Left lung (tissue), 10 donors: ENCODE results near the gene PDGFC. TPM values are rescaled to one million over a fixed set of nuclear protein-coding genes. Genes with fewer than 3 reads are reported as not detected.

Source experiments
- ATAC-seq: fragments of 200-7000 bp; cut with Tn5 transposase; one replicate; pipeline ENCODE4 v1.9.1; 2020; ENCODE audit warnings: moderate library complexity
- DNase-seq, 4 donors: peaks; one replicate each; pipeline ENCODE4 v3.0.0-alpha.2; 2013 to 2020
- H3K27ac ChIP-seq, 2 donors: fragments of 200-600 bp; sonication (generic) in 1 of 2; one replicate each; pipeline versions ENCODE4 v1.5.0 to v1.8.0; 2020 to 2021
- H3K27me3 ChIP-seq, 2 donors: fragments of 200-600 bp; sonication (generic) in 1 of 2; one replicate each; pipeline versions ENCODE4 v1.5.0 to v1.8.0; 2020 to 2021
- H3K36me3 ChIP-seq, 2 donors: fragments of 200-600 bp; sonication (generic) in 1 of 2; one replicate each; pipeline versions ENCODE4 v1.5.0 to v1.8.0; 2020 to 2021
- H3K4me1 ChIP-seq, 2 donors: fragments of 200-600 bp; one replicate each; pipeline ENCODE4 v1.8.0; 2021
- H3K4me3 ChIP-seq, 2 donors: fragments of 200-600 bp; sonication (generic) in 1 of 2; one replicate each; pipeline versions ENCODE4 v1.5.0 to v1.8.0; 2020 to 2021; ENCODE audit warnings: mild to moderate bottlenecking in 1 of 2
- H3K9me3 ChIP-seq, 2 donors: fragments of 200-600 bp; sonication (generic) in 1 of 2; one replicate each; pipeline versions ENCODE4 v1.5.0 to v1.8.0; 2020 to 2021
- CTCF ChIP-seq, 2 donors: fragments of 200-600 bp; sonication (generic) in 1 of 2; IDR thresholded peaks; one replicate each; pipeline versions ENCODE4 v1.5.0 to v1.8.0; 2021; ENCODE audit warnings: antibody characterized with exemption in 2 of 2
- intact Hi-C, 2 donors: fragments of 100-400 bp; cut with DNase I; formaldehyde crosslinking; loops; one replicate each; pipeline versions ENCODE4 v1.11.2 to v1.14.2; 2022
- polyA plus RNA-seq, 6 donors: library from polyadenylated mRNA; unstranded; fragments of 120-200 nt; gene quantifications; one replicate each; pipeline ENCODE4 v1.2.1, GENCODE V29; 2013; ENCODE audit not compliant: insufficient read length in 6 of 6
- total RNA-seq, 2 donors: library from RNA; stranded (reverse); fragmentation: NEBNext Ultra II Directional; extraction: Animal tissue kit (Norgen Biotek cat#: 25700); gene quantifications; one replicate each; pipeline ENCODE4 v1.2.1, GENCODE V29; 2021
- donor health status: DM: no; HTN: yes; CAD: no.
- donor health status: DM: no; HTN: no; CAD: no.

PDGFC gene
- total and polyA plus RNA-seq, 8 donors, result 22.4 to 51.6 (median 37.4) TPM

GRCh38 chr4:156830351-156830750 is 141.2 kb downstream of the PDGFC start:
- ATAC-seq (no peak), DNase-seq (no peak)
- Histone ChIP-seq H3K4me1 (peaks cover 0 to 4% of the 10 kb centered on the region in 2 donors), H3K4me3 (no peak overlapping the region), H3K9me3 (no peaks in the 10 kb centered on the region), H3K27ac (no peak overlapping the region), H3K27me3 (no peaks in the 10 kb centered on the region), H3K36me3 (no peaks in the 10 kb centered on the region)
- no peak for TF ChIP-seq CTCF (IDR thresholded peaks at IDR 0.05)
- intact Hi-C loops, result no loop called here

- H3K36me3 ChIP-seq, result no peaks in the 10 kb centered on the region
- DNase-seq (peak in 1 of 4 donors; percentile 17), ATAC-seq (peak; percentile 43)
- no peaks in the 10 kb centered on the region for H3K27me3 ChIP-seq
- peak overlapping the region; percentile 16 to 45 for H3K27ac ChIP-seq
- H3K4me3 ChIP-seq, result no peak overlapping the region
- H3K4me1 ChIP-seq, result peaks cover 0 to 4% of the 10 kb centered on the region in 2 donors
- no peak for TF ChIP-seq CTCF (IDR thresholded peaks at IDR 0.05)
- H3K9me3 ChIP-seq, result no peaks in the 10 kb centered on the region
- intact Hi-C loops, result no loop called here
These were observed 142.3 kb downstream of the PDGFC start for GRCh38 chr4:156829201-156829873.

- intact Hi-C loops, result no loop called here
- no peaks in the 10 kb centered on the region for H3K27me3 ChIP-seq
- no peak for DNase-seq
- no peaks in the 10 kb centered on the region for H3K36me3 ChIP-seq
- H3K4me1 ChIP-seq, result peaks cover 0 to 4% of the 10 kb centered on the region in 2 donors
- no peak overlapping the region for H3K27ac ChIP-seq
- H3K4me3 ChIP-seq, result no peak overlapping the region
- H3K9me3 ChIP-seq, result no peaks in the 10 kb centered on the region
- ATAC-seq, result no peak
- no peak for TF ChIP-seq CTCF (IDR thresholded peaks at IDR 0.05)
These were observed 144.1 kb downstream of the PDGFC start for GRCh38 chr4:156827519-156827918.

GRCh38 chr4:156825074-156825473 is 146.5 kb downstream of the PDGFC start:
- Histone ChIP-seq H3K9me3 (no peaks in the 10 kb centered on the region), H3K27me3 (no peaks in the 10 kb centered on the region), H3K4me1 (peaks cover 0 to 4% of the 10 kb centered on the region in 2 donors), H3K4me3 (no peak overlapping the region), H3K36me3 (no peaks in the 10 kb centered on the region), H3K27ac (no peak overlapping the region)
- no peak for TF ChIP-seq CTCF (IDR thresholded peaks at IDR 0.05)
- no peak for DNase-seq
- no peak for ATAC-seq
- intact Hi-C loops, result no loop called here

- ATAC-seq (no peak), DNase-seq (no peak)
- no peak for TF ChIP-seq CTCF (IDR thresholded peaks at IDR 0.05)
- Histone ChIP-seq H3K9me3 (no peaks in the 10 kb centered on the region), H3K27ac (no peak overlapping the region), H3K36me3 (no peaks in the 10 kb centered on the region), H3K4me3 (no peak overlapping the region), H3K4me1 (peaks cover 0 to 4% of the 10 kb centered on the region in 2 donors), H3K27me3 (no peaks in the 10 kb centered on the region)
- intact Hi-C loops, result no loop called here
These were observed 147.0 kb downstream of the PDGFC start for GRCh38 chr4:156824451-156825060.
